Heart left ventricle (tissue), 16 donors: ENCODE data around the gene ZBTB7B. TPM values are rescaled to one million over a fixed set of nuclear protein-coding genes. Genes with fewer than 3 reads are reported as not detected.

ENCODE experiments used
- ATAC-seq, 4 donors: fragments of 200-7000 bp; cut with Tn5 transposase; one replicate each; pipeline ENCODE4 v1.9.1; 2020 to 2022; ENCODE audit warnings: moderate library complexity in 4 of 4, mild to moderate bottlenecking in 3 of 4, moderate number of reproducible peaks in 1 of 4
- DNase-seq, 5 donors: peaks; one replicate each; pipeline ENCODE4 v3.0.0-alpha.2; 2020
- H3K27ac ChIP-seq, 12 donors: fragments of 200-600 bp; sonication (generic) in 4 of 12; one replicate each; pipeline versions ENCODE4 v1.5.0 to v1.8.0; 2016 to 2022; ENCODE audit warnings: mild to moderate bottlenecking in 2 of 12
- H3K27me3 ChIP-seq, 9 donors: fragments of 200-600 bp; sonication (generic) in 2 of 9; one replicate each; pipeline versions ENCODE4 v1.5.1 to v1.8.0; 2016 to 2022; ENCODE audit warnings: mild to moderate bottlenecking in 3 of 9
- H3K36me3 ChIP-seq, 9 donors: fragments of 200-600 bp; sonication (generic) in 2 of 9; one replicate each; pipeline versions ENCODE4 v1.5.0 to v1.8.0; 2018 to 2022; ENCODE audit warnings: mild to moderate bottlenecking in 2 of 9
- H3K4me1 ChIP-seq, 12 donors: fragments of 200-600 bp; sonication (generic) in 4 of 12; one replicate each; pipeline versions ENCODE4 v1.5.0 to v1.8.0; 2016 to 2022; ENCODE audit warnings: mild to moderate bottlenecking in 3 of 12
- H3K4me3 ChIP-seq, 12 donors: fragments of 200-600 bp; sonication (generic) in 4 of 12; one replicate each; pipeline versions ENCODE4 v1.5.0 to v1.8.0; 2017 to 2022; ENCODE audit warnings: mild to moderate bottlenecking in 9 of 12, moderate library complexity in 4 of 12
- H3K9me3 ChIP-seq, 12 donors: fragments of 200-600 bp; sonication (generic) in 4 of 12; one replicate each; pipeline versions ENCODE4 v1.5.0 to v1.8.0; 2016 to 2022; ENCODE audit warnings: mild to moderate bottlenecking in 1 of 12
- POLR2A ChIP-seq, 2 donors: fragments of 450-650 bp; IDR thresholded peaks; one replicate each; pipeline ENCODE4 v1.6.1; 2017; ENCODE audit warnings: antibody characterized with exemption in 2 of 2, mild to moderate bottlenecking in 2 of 2, moderate library complexity in 2 of 2
- WGBS, 4 donors: extraction: QIAGEN DNeasy Blood & Tissue Kit in 2 of 4; methylation state at CpG; one replicate each; pipeline versions ENCODE4 v1.1.5 to v1.1.7; 2013 to 2018; 5-methylcytosine and 5-hydroxymethylcytosine counted together
- intact Hi-C, 10 donors: fragments of 100-400 bp; cut with DNase I; formaldehyde crosslinking; loops; one replicate each; pipeline versions ENCODE4 v1.11.1 to v1.14.2; 2022
- polyA plus RNA-seq, 2 donors: library from polyadenylated mRNA; stranded (reverse); fragments of 200-250 nt; gene quantifications; one replicate each; pipeline ENCODE4 v1.2.3, GENCODE V29; 2013
- total RNA-seq, 9 donors: library from RNA; depleted of rRNA in 2 of 9; stranded (reverse); fragments of >200 nt in 2 of 9; fragmentation: NEBNext Ultra II Directional in 3 of 9; extraction: Animal tissue kit (Norgen Biotek cat#: 25700) in 3 of 9; gene quantifications; one replicate each; pipeline versions ENCODE4 v1.1.0 to v1.2.4, GENCODE V29; 2016 to 2023
- TF ChIP-seq, protein P1 (sequence below), 12 donors: fragments of 200-600 bp; sonication (generic) in 4 of 12; IDR thresholded peaks; one replicate each; pipeline versions ENCODE4 v1.5.0 to v1.8.0; 2018 to 2022; ENCODE audit warnings: antibody characterized with exemption in 12 of 12, mild to moderate bottlenecking in 5 of 12
- donor health status: ischemic (EF 13 %, LVEDD 7.1; RV severe dilation, severe dysfunction).
- donor health status: healthy with polysubstance abuse.
- donor health status: DM: no; HTN: yes; CAD: no.
- donor health status: DM: no; HTN: no; CAD: no.
- donor health status: ischemic (EF 25% LVEDD 6.9; RV normal size, moderate dysfunction).
- donor health status: ischemic (EF 25% LVEDD 5.7; RV mildly dilated, moderate dysfunction).
- donor health status: healthy.
- donor health status: DM: yes; HTN: yes; CAD: no.
- donor health status: ischemic (EF 35%, LVEDD 5.7; RV mildly dilated, moderate dysfunction).
- donor health status: nonischemic (EF 11% LVEDD 7.7; RV severe dilation, severe dysfunction).
- donor health status: DM: yes; HTN: yes; CAD: no.
- donor health status: PGD.
- donor health status: ischemic (EF 29% LVEDD 5.4; RV normal size, mild dysfunction).
- donor health status: nonischemic (EF 23%, LVEDD 6.1; RV moderate dilation, normal function).

ZBTB7B gene
- total and polyA plus RNA-seq, 11 donors, result 29.5 to 103 (median 46.6) TPM

- Histone ChIP-seq H3K36me3 (peaks cover 0 to 39% (median 27%) of the 10 kb centered on the region in 9 donors), H3K27ac (peak within 1 kb of the TSS; percentile 89 to 99 (median 99)), H3K4me1 (peaks cover 22 to 81% (median 57%) of the 10 kb centered on the region in 12 donors), H3K9me3 (no peaks in the 10 kb centered on the region), H3K4me3 (peak within 1 kb of the TSS in 11 of 12 donors; percentile 28 to 84 (median 54)), H3K27me3 (no peaks in the 10 kb centered on the region)
- 7 to 16% (median 15%) methylated on average over 13 to 15 of the region's 15 CpGs for WGBS, 4 donors
- ATAC-seq (peak; percentile 56 to 77 (median 66)), DNase-seq (peak; percentile 93 to 97 (median 95))
- TF ChIP-seq, protein P1, sequence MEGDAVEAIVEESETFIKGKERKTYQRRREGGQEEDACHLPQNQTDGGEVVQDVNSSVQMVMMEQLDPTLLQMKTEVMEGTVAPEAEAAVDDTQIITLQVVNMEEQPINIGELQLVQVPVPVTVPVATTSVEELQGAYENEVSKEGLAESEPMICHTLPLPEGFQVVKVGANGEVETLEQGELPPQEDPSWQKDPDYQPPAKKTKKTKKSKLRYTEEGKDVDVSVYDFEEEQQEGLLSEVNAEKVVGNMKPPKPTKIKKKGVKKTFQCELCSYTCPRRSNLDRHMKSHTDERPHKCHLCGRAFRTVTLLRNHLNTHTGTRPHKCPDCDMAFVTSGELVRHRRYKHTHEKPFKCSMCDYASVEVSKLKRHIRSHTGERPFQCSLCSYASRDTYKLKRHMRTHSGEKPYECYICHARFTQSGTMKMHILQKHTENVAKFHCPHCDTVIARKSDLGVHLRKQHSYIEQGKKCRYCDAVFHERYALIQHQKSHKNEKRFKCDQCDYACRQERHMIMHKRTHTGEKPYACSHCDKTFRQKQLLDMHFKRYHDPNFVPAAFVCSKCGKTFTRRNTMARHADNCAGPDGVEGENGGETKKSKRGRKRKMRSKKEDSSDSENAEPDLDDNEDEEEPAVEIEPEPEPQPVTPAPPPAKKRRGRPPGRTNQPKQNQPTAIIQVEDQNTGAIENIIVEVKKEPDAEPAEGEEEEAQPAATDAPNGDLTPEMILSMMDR (IDR thresholded peaks at IDR 0.05), result no peak
- peak; percentile 48 to 93 for TF ChIP-seq POLR2A (IDR thresholded peaks at IDR 0.05)
- intact Hi-C loops, result loop anchor here in 4 of 10 donors (2.0 to 5.0 kb wide), 4 partner anchors 30 to 82 kb away; partner anchors contain the start of genes ADAM15 (in 1 of the 4) and PMVK (in 1 of the 4)
Observed at GRCh38 chr1:154970631-154971340, 31.8 kb upstream of the ZBTB7B start, which contains the start of gene SHC1. Gene SHC1, minus strand, starts transcription at chr1:154970747. Its CDS starts 221 bp downstream, at chr1:154970526.

DNA sequence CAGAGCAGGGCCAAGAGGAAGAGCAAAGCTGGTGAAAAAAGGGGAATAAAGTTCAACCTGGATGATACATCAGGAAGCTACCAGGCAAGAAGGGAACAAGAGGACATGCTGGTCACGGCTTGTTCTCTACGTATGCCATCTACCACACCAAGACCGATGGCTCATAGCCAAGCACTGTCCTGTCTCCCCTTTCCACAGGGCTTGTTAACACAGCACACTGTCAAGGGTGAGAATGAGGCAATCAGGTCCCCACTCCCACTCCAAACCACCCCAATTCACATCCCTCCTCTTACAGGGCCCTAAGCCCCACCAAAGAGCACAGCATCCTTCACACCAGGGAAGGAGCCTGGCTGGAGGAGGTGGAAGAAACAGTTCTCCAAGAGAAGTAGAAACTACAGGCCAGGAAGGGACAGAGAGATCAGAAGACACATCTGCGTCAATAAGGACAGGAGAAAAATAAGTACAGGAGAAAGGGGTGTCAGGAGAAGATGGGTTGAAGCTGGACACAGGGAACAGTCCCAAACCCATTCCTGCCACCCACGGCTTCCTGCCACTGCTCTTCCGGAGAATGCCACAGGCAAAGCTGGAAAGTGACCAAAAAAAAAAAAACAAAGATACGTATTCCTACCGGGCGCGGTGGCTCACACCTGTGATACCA lies 31.1 kb upstream of the ZBTB7B start:
- ATAC-seq (no peak), DNase-seq (peak in 2 of 5 donors; percentile 65 to 73)
- 20 to 36% (median 25%) methylated on average over 10 of the region's 10 CpGs for WGBS, 4 donors
- peaks cover 22 to 84% (median 63%) of the 10 kb centered on the region in 12 donors for H3K4me1 ChIP-seq
- peak overlapping the region; percentile 89 to 99 (median 99) for H3K27ac ChIP-seq
- peaks cover 0 to 32% (median 20%) of the 10 kb centered on the region in 9 donors for H3K36me3 ChIP-seq
- H3K27me3 ChIP-seq, result no peaks in the 10 kb centered on the region
- H3K4me3 ChIP-seq, result peak overlapping the region in 10 of 12 donors; percentile 25 to 84 (median 58)
- no peaks in the 10 kb centered on the region for H3K9me3 ChIP-seq
- intact Hi-C loops, result loop anchor here in 4 of 10 donors (2.0 to 5.0 kb wide), 4 partner anchors 29 to 81 kb away; partner anchors contain the start of genes ADAM15 (in 1 of the 4) and PMVK (in 1 of the 4)
- TF ChIP-seq, protein P1 (IDR thresholded peaks at IDR 0.05), result no peak
- no peak for TF ChIP-seq POLR2A (IDR thresholded peaks at IDR 0.05)

DNA sequence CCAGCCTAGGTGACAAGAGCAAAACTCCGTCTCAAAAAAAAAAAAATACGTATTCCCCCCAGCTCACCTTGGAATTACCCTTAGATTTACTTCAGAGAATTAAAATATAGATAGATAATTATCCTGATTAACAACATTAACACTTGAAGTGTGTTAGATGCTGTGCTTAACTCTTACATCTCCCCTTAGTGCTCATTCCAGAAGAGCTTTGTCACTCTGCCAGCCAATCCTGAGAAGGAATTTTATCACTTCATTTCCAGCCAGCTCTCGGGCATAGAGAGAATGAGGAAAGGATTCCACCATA lies 30.4 kb upstream of the ZBTB7B start:
- intact Hi-C loops, result loop anchor here in 3 of 10 donors (5.0 kb wide), 3 partner anchors 35 to 80 kb away; partner anchors contain the start of genes ADAM15 (in 1 of the 3) and PMVK (in 1 of the 3)
- 41 to 52% (median 47%) methylated on average over 3 of the region's 3 CpGs for WGBS, 4 donors

More for the DNA sequence above, 30.4 kb upstream of the ZBTB7B start:
- TF ChIP-seq, protein P1 (IDR thresholded peaks at IDR 0.05), result no peak
- no peak for TF ChIP-seq POLR2A (IDR thresholded peaks at IDR 0.05)
- Histone ChIP-seq H3K4me1 (peaks cover 22 to 78% (median 59%) of the 10 kb centered on the region in 12 donors), H3K36me3 (peaks cover 0 to 25% (median 13%) of the 10 kb centered on the region in 9 donors), H3K27ac (peak overlapping the region; percentile 89 to 99 (median 99)), H3K9me3 (no peaks in the 10 kb centered on the region), H3K4me3 (peak overlapping the region in 8 of 12 donors; percentile 66 to 84 (median 78)), H3K27me3 (no peaks in the 10 kb centered on the region)
- no peak for ATAC-seq
- no peak for DNase-seq
